22Rv1 (cell line): Measurements from ENCODE around the gene TNS3.

Experiments used
- ZFX ChIP-seq: fragments of 450-650 bp; IDR thresholded peaks from 2 replicates; pipeline ENCODE4 v1.6.1; 2017; ENCODE audit warnings: antibody characterized with exemption, borderline replicate concordance
- TF ChIP-seq, protein P1 (sequence below): fragments of 450-650 bp; IDR thresholded peaks from 2 replicates; pipeline ENCODE4 v1.5.1; 2017; ENCODE audit warnings: mild to moderate bottlenecking

DNA sequence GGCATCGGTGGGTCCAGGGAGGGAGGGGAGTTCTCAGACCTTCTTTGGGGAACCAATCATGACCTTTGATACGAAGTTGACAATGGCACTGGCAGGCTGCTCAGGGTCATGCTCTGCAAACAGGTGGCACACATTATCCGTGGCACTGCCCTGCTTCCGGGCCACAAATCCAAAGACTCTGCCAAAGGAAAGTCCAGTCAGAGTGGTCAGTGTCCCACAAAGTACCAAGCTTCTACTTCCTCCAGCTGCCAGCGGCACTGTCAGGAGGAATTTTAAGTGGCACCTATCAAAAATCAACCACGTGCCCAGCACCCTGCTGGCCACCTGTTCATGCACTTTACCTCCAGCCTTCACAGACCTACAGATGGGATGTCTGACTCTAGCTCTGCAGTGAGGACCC lies 303.9 kb downstream of the TNS3 start:
- TF ChIP-seq, protein P1, sequence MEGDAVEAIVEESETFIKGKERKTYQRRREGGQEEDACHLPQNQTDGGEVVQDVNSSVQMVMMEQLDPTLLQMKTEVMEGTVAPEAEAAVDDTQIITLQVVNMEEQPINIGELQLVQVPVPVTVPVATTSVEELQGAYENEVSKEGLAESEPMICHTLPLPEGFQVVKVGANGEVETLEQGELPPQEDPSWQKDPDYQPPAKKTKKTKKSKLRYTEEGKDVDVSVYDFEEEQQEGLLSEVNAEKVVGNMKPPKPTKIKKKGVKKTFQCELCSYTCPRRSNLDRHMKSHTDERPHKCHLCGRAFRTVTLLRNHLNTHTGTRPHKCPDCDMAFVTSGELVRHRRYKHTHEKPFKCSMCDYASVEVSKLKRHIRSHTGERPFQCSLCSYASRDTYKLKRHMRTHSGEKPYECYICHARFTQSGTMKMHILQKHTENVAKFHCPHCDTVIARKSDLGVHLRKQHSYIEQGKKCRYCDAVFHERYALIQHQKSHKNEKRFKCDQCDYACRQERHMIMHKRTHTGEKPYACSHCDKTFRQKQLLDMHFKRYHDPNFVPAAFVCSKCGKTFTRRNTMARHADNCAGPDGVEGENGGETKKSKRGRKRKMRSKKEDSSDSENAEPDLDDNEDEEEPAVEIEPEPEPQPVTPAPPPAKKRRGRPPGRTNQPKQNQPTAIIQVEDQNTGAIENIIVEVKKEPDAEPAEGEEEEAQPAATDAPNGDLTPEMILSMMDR = no peak
- no peak for TF ChIP-seq ZFX
